ENCODE measurements around the gene SLC66A2.

- no peak for TF ChIP-seq CTCF (IDR thresholded peaks at IDR 0.05)
- TF ChIP-seq EZH2 (IDR thresholded peaks at IDR 0.05; ENCODE audit: borderline replicate concordance, insufficient read depth, low read depth, low read length, poor library complexity, severe bottlenecking): no peak
Observed at GRCh38 chr18:79916546-79917168, 34.8 kb downstream of the SLC66A2 start.

All from B cell (primary cell).